Ectodermal cell (in vitro differentiated cells): Measurements from ENCODE around the gene CXCL10.
"Not testable (repeated sequence)": the region's sequence is repeated elsewhere in the genome, so short reads cannot be mapped to it uniquely, and the experiment has no call there.

Source experiments
- H3K27ac ChIP-seq: 2 replicates; pipeline ENCODE4 v1.7.0; 2013; ENCODE audit warnings: mild to moderate bottlenecking, low read depth, low read length; ENCODE audit not compliant: insufficient read depth, poor library complexity, severe bottlenecking
- H3K27me3 ChIP-seq: 2 replicates; pipeline ENCODE4 v1.7.0; 2013; ENCODE audit warnings: mild to moderate bottlenecking, low read length; ENCODE audit not compliant: insufficient read depth, control insufficient read depth, poor library complexity, severe bottlenecking
- H3K36me3 ChIP-seq: one replicate; pipeline ENCODE4 v1.7.0; 2013; ENCODE audit warnings: low read length; ENCODE audit not compliant: control insufficient read depth, insufficient read depth
- H3K4me1 ChIP-seq: one replicate; pipeline ENCODE4 v1.7.0; 2013; ENCODE audit warnings: low read length; ENCODE audit not compliant: control insufficient read depth, insufficient read depth
- H3K4me3 ChIP-seq: 2 replicates; pipeline ENCODE4 v1.7.0; 2013; ENCODE audit warnings: low read depth, low read length, control low read depth; ENCODE audit not compliant: insufficient read depth
- H3K9me3 ChIP-seq: 2 replicates; pipeline ENCODE4 v1.7.0; 2013; ENCODE audit warnings: mild to moderate bottlenecking, low read length, moderate library complexity; ENCODE audit not compliant: control insufficient read depth
- WGBS, 2 experiments: methylation state at CpG; one replicate each; pipeline ENCODE4 v1.1.7; 2013; ENCODE audit warnings: missing lambda C conversion rate in 2 of 2; 5-methylcytosine and 5-hydroxymethylcytosine counted together

Gene CXCL10

DNA sequence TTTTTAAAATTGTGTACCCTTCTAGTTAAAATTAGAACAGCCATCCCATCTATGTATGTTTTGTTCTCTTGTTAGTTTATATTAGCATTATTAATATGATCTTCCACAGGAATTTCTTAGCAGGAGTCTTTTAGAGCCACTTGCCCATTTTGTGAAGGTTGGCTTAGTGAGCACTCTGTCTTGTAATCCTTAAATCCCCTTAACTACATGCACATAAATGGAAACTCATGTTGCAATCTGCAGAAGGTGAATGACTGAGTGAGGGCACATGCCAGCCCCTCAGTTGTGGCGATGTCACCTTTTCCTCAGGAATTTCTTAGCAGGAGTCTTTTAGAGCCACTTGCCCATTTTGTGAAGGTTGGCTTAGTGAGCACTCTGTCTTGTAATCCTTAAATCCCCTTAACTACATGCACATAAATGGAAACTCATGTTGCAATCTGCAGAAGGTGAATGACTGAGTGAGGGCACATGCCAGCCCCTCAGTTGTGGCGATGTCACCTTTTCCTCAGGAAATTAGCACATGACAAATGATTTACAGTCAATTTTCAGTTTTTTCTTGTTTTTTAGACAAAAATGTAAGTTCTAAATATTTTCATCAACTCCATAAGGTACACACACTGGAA lies 24.7 kb downstream of the CXCL10 start:
- H3K4me3 ChIP-seq, H3K36me3 ChIP-seq, H3K4me1 ChIP-seq, H3K9me3 ChIP-seq, H3K27ac ChIP-seq, H3K27me3 ChIP-seq: not testable (repeated sequence)
- WGBS, 2 experiments: 75 to 97% methylated on average over 1 to 2 of the region's 2 CpGs

DNA sequence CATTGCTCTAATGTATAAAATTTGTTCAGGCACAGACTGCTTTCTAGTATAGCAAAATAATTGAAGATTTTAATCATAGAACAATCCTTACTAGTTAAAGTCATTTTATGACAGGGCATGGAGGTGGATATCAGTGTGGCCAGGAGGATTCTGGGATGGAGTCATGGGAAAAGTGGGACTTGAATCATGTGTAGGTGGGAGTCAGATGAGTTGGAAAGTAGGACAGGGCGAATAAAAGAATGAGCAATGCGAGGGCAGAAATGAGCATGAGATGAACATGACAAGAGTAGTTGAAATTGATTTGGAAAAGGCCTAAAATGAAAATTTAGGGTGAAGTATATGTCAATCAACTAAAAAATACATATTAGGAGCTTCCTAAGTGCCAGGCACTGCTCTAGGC lies 25.4 kb downstream of the CXCL10 start:
- Histone ChIP-seq H3K4me3 (no peak overlapping the region), H3K27ac (no peak overlapping the region), H3K9me3 (no peaks in the 10 kb centered on the region), H3K36me3 (no peaks in the 10 kb centered on the region), H3K4me1 (no peaks in the 10 kb centered on the region), H3K27me3 (peaks cover 3% of the 10 kb centered on the region)
- 91 to 95% methylated on average over 2 of the region's 2 CpGs for WGBS, 2 experiments

DNA sequence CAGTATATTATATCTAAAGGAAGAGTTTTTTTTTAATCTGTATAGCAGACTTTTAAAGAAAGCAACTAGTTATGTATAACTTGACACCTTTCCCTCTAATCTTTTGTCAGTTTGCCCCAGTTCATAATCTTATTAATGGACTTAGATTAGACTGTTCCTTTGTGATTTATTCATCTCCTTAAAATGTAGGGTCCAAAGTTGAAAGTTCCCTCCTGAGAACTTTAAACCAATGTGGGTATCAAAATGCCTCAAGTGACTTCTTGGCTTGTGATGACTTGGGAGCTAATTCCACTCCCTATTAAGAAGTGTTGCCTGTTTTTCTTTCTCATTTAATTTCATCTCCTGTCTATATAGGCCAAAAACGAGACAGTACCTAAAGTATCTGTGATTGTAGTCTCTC lies 26.2 kb downstream of the CXCL10 start:
- no peaks in the 10 kb centered on the region for H3K36me3 ChIP-seq
- no peaks in the 10 kb centered on the region for H3K4me1 ChIP-seq
- 77 to 88% methylated on average over 1 of the region's 1 CpG for WGBS, 2 experiments
- H3K27ac ChIP-seq: no peak overlapping the region
- no peaks in the 10 kb centered on the region for H3K9me3 ChIP-seq
- H3K4me3 ChIP-seq: no peak overlapping the region
- H3K27me3 ChIP-seq: peaks cover 3% of the 10 kb centered on the region

DNA sequence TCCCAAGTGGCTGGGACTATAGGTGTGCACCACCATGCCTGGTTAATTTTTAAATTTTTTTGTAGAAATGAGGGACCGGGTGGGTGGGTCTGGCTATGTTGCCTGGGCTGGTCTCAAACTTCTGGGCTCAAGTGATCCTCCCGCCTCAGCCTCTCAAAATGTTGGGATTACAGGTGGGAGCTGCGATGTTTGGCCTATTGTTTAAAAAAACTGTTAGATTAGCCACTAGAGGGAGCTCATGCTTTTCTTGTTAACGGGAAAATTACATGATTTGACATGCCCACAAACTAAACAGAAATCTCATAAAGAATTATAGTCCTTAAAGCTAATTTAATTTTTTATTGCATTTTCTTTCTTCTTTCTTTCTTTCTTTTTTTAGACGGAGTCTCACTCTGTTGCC lies 27.6 kb downstream of the CXCL10 start:
- H3K27ac ChIP-seq: no peak overlapping the region
- H3K4me1 ChIP-seq: no peaks in the 10 kb centered on the region
- H3K4me3 ChIP-seq: no peak overlapping the region
- WGBS, 2 experiments: 23 to 29% methylated on average over 5 of the region's 5 CpGs
- no peaks in the 10 kb centered on the region for H3K9me3 ChIP-seq
- peaks cover 3% of the 10 kb centered on the region for H3K27me3 ChIP-seq
- H3K36me3 ChIP-seq: no peaks in the 10 kb centered on the region

DNA sequence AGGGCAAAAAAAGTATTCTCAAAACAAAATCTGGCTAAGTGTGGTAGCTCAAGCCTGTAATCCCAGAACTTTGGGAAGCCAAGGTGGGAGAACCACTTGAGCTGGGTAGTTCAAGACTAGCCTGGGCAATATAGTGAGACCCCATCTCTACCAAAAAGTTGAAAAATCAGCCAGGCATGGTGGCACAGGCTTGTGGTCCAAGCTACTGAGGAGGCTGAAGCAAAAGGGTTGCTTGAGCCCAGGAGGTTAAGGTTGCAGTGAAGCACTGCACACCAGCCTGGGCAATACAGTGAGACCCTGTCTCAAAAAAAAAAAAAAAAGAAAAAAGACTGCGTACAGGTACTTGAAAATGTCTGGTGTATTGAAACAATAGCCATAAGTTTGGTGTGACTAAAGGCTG lies 30.8 kb downstream of the CXCL10 start:
- Histone ChIP-seq H3K36me3 (no peaks in the 10 kb centered on the region), H3K9me3 (no peaks in the 10 kb centered on the region), H3K4me3 (no peak overlapping the region), H3K4me1 (peaks cover 4% of the 10 kb centered on the region), H3K27me3 (peaks cover 3% of the 10 kb centered on the region), H3K27ac (no peak overlapping the region)
- 75 to 92% methylated on average over 1 of the region's 1 CpG for WGBS, 2 experiments

DNA sequence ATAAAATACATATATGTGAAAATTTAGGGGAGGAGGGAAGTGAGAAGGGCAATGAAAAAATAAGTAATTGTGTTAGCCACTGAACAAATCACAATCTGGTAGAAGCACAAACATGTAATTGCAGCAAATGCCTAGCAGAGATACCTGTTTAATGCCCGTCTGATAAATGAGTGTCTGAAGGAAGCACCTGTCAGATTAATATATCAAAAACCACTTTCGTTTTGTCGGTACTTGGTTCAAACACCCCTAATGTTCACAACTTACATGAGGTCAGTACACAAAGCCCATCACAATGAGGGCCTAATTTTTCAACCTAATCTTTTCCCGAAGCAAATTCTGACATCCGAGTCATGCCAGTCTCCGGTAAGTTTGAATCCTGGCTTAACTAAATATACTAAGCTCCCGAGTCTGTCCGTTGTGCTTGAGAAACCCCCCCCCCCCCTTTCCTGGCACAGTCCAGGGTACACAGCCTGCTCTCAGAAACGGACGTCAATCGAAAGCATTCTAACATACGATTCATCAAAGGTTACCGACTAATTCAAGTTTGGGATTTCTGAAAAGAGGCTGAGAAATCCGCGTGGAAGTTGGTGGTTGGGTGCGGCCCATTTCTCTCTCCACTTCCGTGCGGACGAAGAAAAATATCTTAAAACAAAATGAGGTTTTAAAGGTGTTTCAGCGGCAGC lies 33.3 kb downstream of the CXCL10 start:
- H3K36me3 ChIP-seq: no peaks in the 10 kb centered on the region
- H3K27ac ChIP-seq: no peak overlapping the region
- peaks cover 1% of the 10 kb centered on the region for H3K27me3 ChIP-seq
- peaks cover 4% of the 10 kb centered on the region for H3K4me1 ChIP-seq
- WGBS, 2 experiments: 4 to 6% methylated on average over 19 to 20 of the region's 20 CpGs
- H3K4me3 ChIP-seq: peak overlapping the region; percentile 77
- no peaks in the 10 kb centered on the region for H3K9me3 ChIP-seq

DNA sequence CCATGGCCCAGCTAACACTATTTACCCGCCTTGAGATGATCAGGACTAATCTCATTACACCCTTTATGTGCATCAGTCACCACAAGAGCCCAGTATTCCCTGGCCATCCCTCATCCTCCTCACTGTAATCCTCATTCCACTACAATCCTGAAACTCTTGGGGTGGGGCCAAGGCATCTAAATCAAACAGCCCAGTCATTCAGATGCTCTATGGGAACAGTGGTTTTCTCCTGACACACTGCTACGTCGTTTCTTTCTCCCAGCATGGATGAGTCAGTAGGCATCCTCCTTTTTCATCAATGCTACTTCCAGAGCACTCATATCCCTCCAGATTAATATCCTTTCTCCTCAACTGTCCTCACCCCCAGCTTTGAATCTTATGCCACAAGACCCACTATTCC lies 38.2 kb downstream of the CXCL10 start:
- Histone ChIP-seq H3K27ac (no peak overlapping the region), H3K4me3 (no peak overlapping the region), H3K27me3 (no peaks in the 10 kb centered on the region), H3K36me3 (no peaks in the 10 kb centered on the region), H3K4me1 (peaks cover 4% of the 10 kb centered on the region), H3K9me3 (no peaks in the 10 kb centered on the region)
- WGBS, 2 experiments: 84 to 86% methylated on average over 3 of the region's 3 CpGs

DNA sequence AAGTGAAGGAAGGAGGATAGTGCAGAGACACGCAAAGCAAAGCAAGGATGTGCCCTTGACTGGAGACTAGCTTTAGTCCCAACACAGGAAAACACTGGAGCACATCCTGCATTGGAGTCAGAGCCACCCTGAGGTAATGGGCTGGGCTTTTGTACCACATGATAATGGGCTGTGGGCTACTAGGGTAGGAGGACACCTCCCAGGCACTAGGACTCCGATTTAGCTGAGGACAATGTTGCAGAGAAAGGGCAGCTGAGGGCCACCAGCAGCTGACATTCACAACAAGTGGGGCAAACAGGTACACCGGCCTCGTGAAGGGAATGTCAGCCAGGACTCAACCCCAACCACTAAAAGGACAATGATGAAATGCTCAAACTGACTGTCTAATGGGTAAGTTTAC lies 42.7 kb downstream of the CXCL10 start:
- no peaks in the 10 kb centered on the region for H3K27me3 ChIP-seq
- no peak overlapping the region for H3K27ac ChIP-seq
- 91 to 93% methylated on average over 4 of the region's 4 CpGs for WGBS, 2 experiments
- no peaks in the 10 kb centered on the region for H3K4me1 ChIP-seq
- H3K36me3 ChIP-seq: peaks cover 34% of the 10 kb centered on the region
- H3K9me3 ChIP-seq: no peaks in the 10 kb centered on the region
- no peak overlapping the region for H3K4me3 ChIP-seq

DNA sequence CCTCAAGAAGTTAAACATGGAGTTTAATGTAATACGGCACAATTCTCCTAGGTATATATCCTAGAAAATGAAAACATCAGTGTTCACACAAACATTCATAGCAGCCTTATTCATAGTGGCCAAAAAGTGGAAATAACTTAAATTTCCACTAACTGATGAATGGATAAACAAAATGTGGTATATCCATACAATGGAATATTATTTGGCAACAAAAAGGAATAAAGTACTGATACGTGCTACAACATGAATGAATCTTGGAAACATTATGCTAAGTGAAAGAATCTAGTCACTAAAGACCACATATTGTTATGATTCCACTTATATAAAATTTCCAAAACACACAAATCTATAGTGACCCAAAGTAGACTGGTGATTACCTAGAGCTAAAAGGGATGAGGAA lies 47.1 kb downstream of the CXCL10 start:
- no peak overlapping the region for H3K27ac ChIP-seq
- WGBS, 2 experiments: 100% methylated on average over 1 of the region's 2 CpGs; no CpG with 5 or more reads in 1 of the 2 experiments

DNA sequence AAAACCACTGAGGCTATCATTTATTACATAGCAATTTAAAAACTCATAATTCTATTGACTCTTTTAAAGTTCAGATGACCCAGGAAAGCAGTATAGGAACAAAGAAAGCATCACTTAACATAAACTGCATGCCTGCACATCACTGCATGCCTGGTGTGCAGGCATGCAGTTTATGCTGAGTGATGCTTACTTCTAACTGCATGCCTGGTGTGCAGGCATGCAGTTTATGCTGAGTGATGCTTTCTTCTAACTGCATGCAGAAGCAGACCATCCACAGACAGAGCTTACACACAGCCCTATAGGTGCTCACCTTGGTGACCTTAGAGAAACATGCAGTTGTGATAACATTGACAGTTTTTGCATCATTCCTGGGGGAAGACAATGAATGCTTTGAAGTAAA lies 49.5 kb downstream of the CXCL10 start:
- Histone ChIP-seq H3K27me3 (no peaks in the 10 kb centered on the region), H3K4me3 (no peak overlapping the region), H3K4me1 (no peaks in the 10 kb centered on the region), H3K9me3 (no peaks in the 10 kb centered on the region), H3K27ac (no peak overlapping the region), H3K36me3 (peaks cover 67% of the 10 kb centered on the region)

More for the DNA sequence above, 47.1 kb downstream of the CXCL10 start:
- H3K4me3 ChIP-seq: no peak overlapping the region
- H3K27me3 ChIP-seq: no peaks in the 10 kb centered on the region
- peaks cover 58% of the 10 kb centered on the region for H3K36me3 ChIP-seq
- H3K4me1 ChIP-seq: no peaks in the 10 kb centered on the region
- no peaks in the 10 kb centered on the region for H3K9me3 ChIP-seq
